T-cell (primary cell): Measurements from ENCODE around the gene AGAP1. TPM values are rescaled to one million over a fixed set of nuclear protein-coding genes. Genes with fewer than 3 reads are reported as not detected.
A peak's percentile ranks its signal among the peaks of the same experiment; 100 is the strongest.

Experiments
- ATAC-seq, 4 experiments: fragments of 200-7000 bp in 3 of 4; fragments of 150-1000 bp in 1 of 4; cut with Tn5 transposase; replicated peaks in 1 of 4; 1 replicate in 3 of 4; 2 replicates in 1 of 4; pipeline ENCODE4 v1.10.0; 2021; ENCODE audit warnings: moderate library complexity in 3 of 4, mild to moderate bottlenecking in 2 of 4, moderate number of reproducible peaks in 1 of 4
- CTCF ChIA-PET, 2 donors: fragments of 300-600 bp; sonication (Branson Sonifier 250); formaldehyde crosslinking; loops; one replicate each; lab custom pipeline; 2022; ENCODE audit warnings: antibody characterized with exemption in 2 of 2; lab: Charles Lee
- POLR2A ChIA-PET, 2 donors: fragments of 300-600 bp; sonication (Branson Sonifier 250); formaldehyde crosslinking; loops; one replicate each; lab custom pipeline; 2022; ENCODE audit warnings: antibody characterized with exemption in 2 of 2; lab: Charles Lee
- DNase-seq, 35 experiments: peaks; one replicate each; pipeline versions ENCODE4 v3.0.0 to v3.0.0-alpha.2; 2013 to 2023
- H3K27ac ChIP-seq: one replicate; pipeline ENCODE4 v1.5.1; 2013; ENCODE audit warnings: low read length
- H3K27me3 ChIP-seq, 2 experiments: replicated peaks in 1 of 2; 1 replicate in 1 of 2; 2 replicates in 1 of 2; pipeline versions ENCODE4 v1.6.1 to v1.7.0; 2013; ENCODE audit warnings: low read length in 1 of 2, mixed read lengths in 1 of 2; ENCODE audit not compliant: control insufficient read depth in 2 of 2, insufficient read depth in 2 of 2; ENCODE audit errors: extremely low read depth in 1 of 2
- H3K36me3 ChIP-seq, 2 donors: 1 replicate in 1 of 2; 2 replicates in 1 of 2; pipeline versions ENCODE4 v1.6.1 to v1.7.0; 2013; ENCODE audit warnings: low read length in 1 of 2; ENCODE audit not compliant: control insufficient read depth in 2 of 2, insufficient read depth in 1 of 2; ENCODE audit errors: extremely low read depth in 1 of 2
- H3K4me1 ChIP-seq, 2 experiments: 1 replicate in 1 of 2; 2 replicates in 1 of 2; pipeline versions ENCODE4 v1.6.1 to v1.7.0; 2013; ENCODE audit warnings: low read length in 2 of 2, mixed read lengths in 1 of 2; ENCODE audit not compliant: insufficient read depth in 2 of 2, control insufficient read depth in 1 of 2; ENCODE audit errors: extremely low read depth in 1 of 2
- H3K4me3 ChIP-seq, 2 donors: 1 replicate in 1 of 2; 2 replicates in 1 of 2; pipeline versions ENCODE4 v1.5.1 to v1.7.0; 2013; ENCODE audit warnings: mild to moderate bottlenecking in 2 of 2, low read length in 1 of 2, moderate library complexity in 1 of 2; ENCODE audit not compliant: control insufficient read depth in 1 of 2; ENCODE audit errors: extremely low read depth in 1 of 2
- H3K9me3 ChIP-seq: 2 replicates; pipeline ENCODE4 v1.7.0; 2013
- H3K27ac Mint-ChIP-seq, 2 donors: one replicate each; pipeline ENCODE4 v1.8.0; 2020 to 2021; ENCODE audit warnings: mild to moderate bottlenecking in 2 of 2, mixed read lengths in 2 of 2
- H3K27me3 Mint-ChIP-seq, 2 donors: one replicate each; pipeline ENCODE4 v1.8.0; 2021 to 2022; ENCODE audit warnings: mixed read lengths in 2 of 2
- H3K36me3 Mint-ChIP-seq: one replicate; pipeline ENCODE4 v1.8.0; 2021; ENCODE audit warnings: mixed read lengths
- H3K4me1 Mint-ChIP-seq, 3 donors: one replicate each; pipeline ENCODE4 v1.8.0; 2020 to 2022; ENCODE audit warnings: mixed read lengths in 3 of 3, mild to moderate bottlenecking in 1 of 3
- H3K4me3 Mint-ChIP-seq, 3 donors: one replicate each; pipeline ENCODE4 v1.8.0; 2020 to 2022; ENCODE audit warnings: mild to moderate bottlenecking in 3 of 3, mixed read lengths in 3 of 3, moderate library complexity in 3 of 3
- H3K9me3 Mint-ChIP-seq, 3 donors: one replicate each; pipeline ENCODE4 v1.8.0; 2020 to 2022; ENCODE audit warnings: mixed read lengths in 3 of 3
- WGBS: methylation state at CpG from one replicate; pipeline ENCODE4 v1.1.5; 2013; ENCODE audit warnings: missing lambda C conversion rate; ENCODE audit not compliant: insufficient coverage; 5-methylcytosine and 5-hydroxymethylcytosine counted together
- total RNA-seq, 35 experiments: library from RNA in 6 of 35; stranded (reverse) in 6 of 35; fragments of 120-200 nt in 1 of 35; gene quantifications; one replicate each; pipeline versions ENCODE4 v1.2.1 to v1.2.4 and lab custom pipeline; 2013 to 2026

Gene AGAP1
- total RNA-seq, 5 donors from 2014 or later (not counting 1 experiment from before 2014, with no cell fraction given): 3.9 to 15.6 (median 5.2) TPM

GRCh38 chr2:235668782-235669181 is 174.9 kb downstream of the AGAP1 start:
- ATAC-seq (no peak), DNase-seq (no peak)
- Histone ChIP-seq H3K36me3 (no peaks in the 10 kb centered on the region), H3K27ac (no peak overlapping the region), H3K4me3 (no peak overlapping the region), H3K27me3 (peaks cover 14 to 27% of the 10 kb centered on the region in 2 experiments), H3K4me1 (peaks cover 0 to 14% of the 10 kb centered on the region in 2 experiments), H3K9me3 (no peaks in the 10 kb centered on the region)
- peak overlapping the region in 1 of 2 donors; percentile 27 for H3K27ac Mint-ChIP-seq
- H3K27me3 Mint-ChIP-seq: peaks cover 57 to 62% of the 10 kb centered on the region in 2 donors
- ChIA-PET CTCF (no interaction called here), POLR2A (no interaction called here)
- H3K4me3 Mint-ChIP-seq: peak overlapping the region; percentile 31 to 66 (median 55)
- H3K9me3 Mint-ChIP-seq: no peaks in the 10 kb centered on the region
- H3K36me3 Mint-ChIP-seq: no peaks in the 10 kb centered on the region
- H3K4me1 Mint-ChIP-seq: peaks cover 0 to 23% (median 18%) of the 10 kb centered on the region in 3 donors
- no CpG with 5 or more reads among the region's 4 CpGs for WGBS

GRCh38 chr2:235669269-235669831 is 175.5 kb downstream of the AGAP1 start:
- POLR2A ChIA-PET: no interaction called here
- H3K27ac Mint-ChIP-seq: peak overlapping the region in 1 of 2 donors; percentile 27
- peak overlapping the region; percentile 31 to 66 (median 55) for H3K4me3 Mint-ChIP-seq
- Histone ChIP-seq H3K9me3 (no peaks in the 10 kb centered on the region), H3K36me3 (no peaks in the 10 kb centered on the region), H3K4me1 (peaks cover 0 to 14% of the 10 kb centered on the region in 2 experiments), H3K27ac (no peak overlapping the region), H3K4me3 (no peak overlapping the region), H3K27me3 (peaks cover 14 to 21% of the 10 kb centered on the region in 2 experiments)
- peaks cover 61 to 62% of the 10 kb centered on the region in 2 donors for H3K27me3 Mint-ChIP-seq
- WGBS: 2% methylated on average over 77 of the region's 77 CpGs
- H3K9me3 Mint-ChIP-seq: no peaks in the 10 kb centered on the region
- DNase-seq (peak in 27 of 35 experiments; percentile 6 to 67 (median 25)), ATAC-seq (peak; percentile 31 to 72 (median 48))
- peaks cover 0 to 23% (median 18%) of the 10 kb centered on the region in 3 donors for H3K4me1 Mint-ChIP-seq
- CTCF ChIA-PET: no interaction called here
- H3K36me3 Mint-ChIP-seq: no peaks in the 10 kb centered on the region

DNA sequence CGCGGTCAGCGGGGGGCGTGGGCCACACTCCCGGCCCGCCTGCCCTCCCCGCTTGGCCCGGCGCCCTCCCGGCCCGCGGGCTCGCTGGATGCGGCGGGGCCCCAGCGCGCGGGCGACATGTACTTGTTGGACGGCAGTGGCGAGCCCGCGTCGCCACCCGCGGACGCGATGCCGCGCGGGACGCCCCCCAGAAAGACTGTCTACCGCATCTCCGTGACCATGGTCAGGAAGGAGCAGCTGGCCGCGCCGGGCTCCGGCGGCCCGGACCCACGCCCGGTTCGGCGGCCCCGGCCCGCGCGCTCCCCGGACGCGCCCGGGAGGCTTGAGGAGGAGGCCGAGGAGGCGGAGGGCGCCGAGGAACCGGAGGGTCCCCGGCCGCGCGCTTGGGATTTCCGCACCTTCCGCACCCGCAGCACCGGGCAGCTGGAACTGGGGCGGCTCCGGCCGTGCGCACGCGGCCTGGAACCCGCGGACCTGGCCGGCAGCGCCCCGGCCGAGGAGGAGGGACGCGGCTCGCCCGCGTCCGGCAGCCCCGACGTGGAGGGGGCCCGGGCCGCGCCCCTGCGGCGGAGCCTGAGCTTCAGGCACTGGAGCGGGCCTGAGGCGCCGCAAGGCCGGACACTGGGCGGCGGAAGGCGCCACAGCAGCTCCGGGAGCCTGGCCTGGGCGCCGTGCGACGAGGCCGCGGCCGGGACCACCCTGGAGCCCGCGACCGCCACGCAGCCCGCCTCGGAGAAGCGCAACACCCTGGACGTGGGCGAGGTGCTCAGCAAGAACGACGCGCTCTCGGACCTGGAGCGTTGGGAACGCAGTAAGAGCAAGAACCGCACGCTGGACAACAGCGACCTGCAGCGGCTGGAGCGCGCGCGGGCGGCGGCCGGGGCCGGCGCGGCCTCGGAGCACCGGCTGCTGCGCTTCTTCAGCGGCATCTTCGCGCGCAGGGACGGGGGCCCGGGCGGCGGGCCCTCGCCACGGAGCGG is 176.4 kb downstream of the AGAP1 start:
- 8% methylated on average over 148 of the region's 148 CpGs for WGBS
- DNase-seq (no peak), ATAC-seq (no peak)
- Histone ChIP-seq H3K27ac (no peak overlapping the region), H3K9me3 (no peaks in the 10 kb centered on the region), H3K36me3 (no peaks in the 10 kb centered on the region), H3K27me3 (peaks cover 11 to 16% of the 10 kb centered on the region in 2 experiments), H3K4me3 (no peak overlapping the region), H3K4me1 (peaks cover 0 to 14% of the 10 kb centered on the region in 2 experiments)
- Mint-ChIP-seq H3K4me1 (peaks cover 0 to 23% (median 18%) of the 10 kb centered on the region in 3 donors), H3K27ac (no peak overlapping the region), H3K27me3 (peaks cover 53 to 55% of the 10 kb centered on the region in 2 donors), H3K36me3 (no peaks in the 10 kb centered on the region), H3K4me3 (no peak overlapping the region), H3K9me3 (no peaks in the 10 kb centered on the region)
- ChIA-PET POLR2A (no interaction called here), CTCF (no interaction called here)

GRCh38 chr2:235670974-235671787 is 177.3 kb downstream of the AGAP1 start:
- ChIA-PET CTCF (no interaction called here), POLR2A (no interaction called here)
- Mint-ChIP-seq H3K36me3 (no peaks in the 10 kb centered on the region), H3K27me3 (peaks cover 45 to 51% of the 10 kb centered on the region in 2 donors), H3K9me3 (no peaks in the 10 kb centered on the region), H3K27ac (no peak overlapping the region), H3K4me1 (peaks cover 0 to 20% (median 14%) of the 10 kb centered on the region in 3 donors), H3K4me3 (peak overlapping the region; percentile 48 to 65 (median 60))
- Histone ChIP-seq H3K27me3 (peaks cover 9 to 10% of the 10 kb centered on the region in 2 experiments), H3K36me3 (no peaks in the 10 kb centered on the region), H3K9me3 (no peaks in the 10 kb centered on the region), H3K27ac (no peak overlapping the region), H3K4me3 (peak overlapping the region in 1 of 2 donors; percentile 19), H3K4me1 (peaks cover 0 to 8% of the 10 kb centered on the region in 2 experiments)
- 10% methylated on average over 62 of the region's 64 CpGs for WGBS
- no peak for DNase-seq
- ATAC-seq: no peak

DNA sequence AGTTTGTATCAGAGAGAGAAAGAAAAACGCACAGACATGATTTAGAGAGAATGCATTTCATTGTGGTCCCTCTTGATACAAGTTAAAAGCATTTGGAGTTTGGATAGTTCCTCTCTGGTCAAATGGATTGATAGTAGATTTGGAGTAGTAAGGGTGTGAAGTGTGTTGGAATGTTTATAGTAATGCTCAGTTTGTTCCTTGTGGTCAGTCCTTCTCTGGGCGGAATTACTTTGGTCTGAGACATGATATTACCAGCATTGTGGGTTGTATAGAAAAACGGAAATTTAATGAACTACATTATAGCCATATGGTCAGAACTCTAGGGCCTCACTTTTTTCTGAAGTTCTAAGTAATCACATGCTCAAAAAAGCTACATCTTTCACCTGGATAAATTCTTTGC is 178.9 kb downstream of the AGAP1 start:
- ATAC-seq (no peak), DNase-seq (no peak)
- Histone ChIP-seq H3K27me3 (peaks cover 6 to 8% of the 10 kb centered on the region in 2 experiments), H3K4me1 (peaks cover 0 to 8% of the 10 kb centered on the region in 2 experiments), H3K27ac (no peak overlapping the region), H3K4me3 (no peak overlapping the region), H3K36me3 (no peaks in the 10 kb centered on the region), H3K9me3 (no peaks in the 10 kb centered on the region)
- CTCF ChIA-PET: no interaction called here
- POLR2A ChIA-PET: no interaction called here
- Mint-ChIP-seq H3K4me1 (peaks cover 0 to 20% (median 14%) of the 10 kb centered on the region in 3 donors), H3K9me3 (no peaks in the 10 kb centered on the region), H3K27ac (peak overlapping the region in 1 of 2 donors; percentile 0), H3K4me3 (no peak overlapping the region), H3K27me3 (peaks cover 31 to 38% of the 10 kb centered on the region in 2 donors), H3K36me3 (no peaks in the 10 kb centered on the region)
- 100% methylated on average over 1 of the region's 3 CpGs for WGBS
